HG03565 (cell line): Measurements from ENCODE around the gene SERPINH1.

Experiments used
- ATAC-seq: cut with Tn5 transposase; IDR thresholded peaks from one replicate; pipeline ENCODE4 v1.9.1; 2021; ENCODE audit warnings: mild to moderate bottlenecking, moderate library complexity; ENCODE audit not compliant: unreplicated experiment

SERPINH1 gene

GRCh38 chr11:75562048-75562835 is at the start of gene SERPINH1:
Gene SERPINH1, plus strand, starts transcription at chr11:75562253. Its CDS starts 4,097 bp downstream, at chr11:75566350.
- ATAC-seq, result peak; percentile 71

- ATAC-seq, result no peak
Measured at GRCh38 chr11:75513250-75513649, 48.8 kb upstream of the SERPINH1 start.

GRCh38 chr11:75514596-75514995 is 47.5 kb upstream of the SERPINH1 start:
- no peak for ATAC-seq

GRCh38 chr11:75516140-75516539 is 45.9 kb upstream of the SERPINH1 start:
- no peak for ATAC-seq

- ATAC-seq, result no peak
Measured at GRCh38 chr11:75516886-75517285, 45.2 kb upstream of the SERPINH1 start.

GRCh38 chr11:75518204-75518549 is 43.9 kb upstream of the SERPINH1 start:
- ATAC-seq, result no peak

GRCh38 chr11:75518771-75519653 is 43.0 kb upstream of the SERPINH1 start:
- ATAC-seq, result no peak

GRCh38 chr11:75520688-75521087 is 41.4 kb upstream of the SERPINH1 start:
- no peak for ATAC-seq

- ATAC-seq, result no peak
Measured at GRCh38 chr11:75522286-75523044, 39.6 kb upstream of the SERPINH1 start.

GRCh38 chr11:75523189-75523588 is 38.9 kb upstream of the SERPINH1 start:
- no peak for ATAC-seq

GRCh38 chr11:75523811-75524664 is 38.0 kb upstream of the SERPINH1 start:
- no peak for ATAC-seq

GRCh38 chr11:75524665-75525432 is 37.2 kb upstream of the SERPINH1 start:
- ATAC-seq, result peak; percentile 7

- peak; percentile 66 for ATAC-seq
Measured at GRCh38 chr11:75525433-75526191, 36.4 kb upstream of the SERPINH1 start, which contains the start of gene GDPD5. Gene GDPD5, minus strand, starts transcription at chr11:75525941. Its CDS starts 48,206 bp downstream, at chr11:75477735.

- ATAC-seq, result no peak
Measured at GRCh38 chr11:75526192-75526541, 35.9 kb upstream of the SERPINH1 start.

- no peak for ATAC-seq
Measured at GRCh38 chr11:75527130-75527529, 34.9 kb upstream of the SERPINH1 start.

GRCh38 chr11:75527938-75528735 is 33.9 kb upstream of the SERPINH1 start:
- no peak for ATAC-seq

GRCh38 chr11:75530577-75530976 is 31.5 kb upstream of the SERPINH1 start:
- ATAC-seq, result no peak

GRCh38 chr11:75531325-75531724 is 30.7 kb upstream of the SERPINH1 start:
- ATAC-seq, result no peak
